DMS114 treated with DMSO at 0.1 percent for 48 hours (cell line): ENCODE results near the gene SIK3.
"Not testable (repeated sequence)": the region's sequence is repeated elsewhere in the genome, so short reads cannot be mapped to it uniquely, and the experiment has no call there.

Experiments used
- DNase-seq: peaks from one replicate; lab custom pipeline; 2025; ENCODE audit not compliant: unreplicated experiment; lab: John Stamatoyannopoulos, UW

Gene SIK3

GRCh38 chr11:116804001-116804400 lies 294.2 kb downstream of the SIK3 start:
- no peak for DNase-seq

- DNase-seq = not testable (repeated sequence)
These were observed 296.6 kb downstream of the SIK3 start for GRCh38 chr11:116801662-116802061.

GRCh38 chr11:116800610-116801009 lies 297.6 kb downstream of the SIK3 start:
- no peak for DNase-seq

GRCh38 chr11:116798368-116798767 lies 299.9 kb downstream of the SIK3 start:
- no peak for DNase-seq

GRCh38 chr11:116797816-116798215 lies 300.4 kb downstream of the SIK3 start:
- DNase-seq = no peak

GRCh38 chr11:116796548-116796947 lies 301.7 kb downstream of the SIK3 start:
- DNase-seq = no peak

- no peak for DNase-seq
These were observed 303.4 kb downstream of the SIK3 start for GRCh38 chr11:116794851-116795250.

- no peak for DNase-seq
These were observed 304.5 kb downstream of the SIK3 start for GRCh38 chr11:116793772-116794097.
